ENCODE results near the gene GNB1L.

- TF ChIP-seq GATA3 (IDR thresholded peaks at IDR 0.05; ENCODE audit: low read depth, low read length) (no peak), GATA2 (IDR thresholded peaks at IDR 0.05; ENCODE audit: low read depth, low read length) (no peak)
Observed at GRCh38 chr22:19749876-19750275, 104.8 kb downstream of the GNB1L start.

All from SH-SY5Y (cell line).